ENCODE data around the gene NR3C1.

NR3C1 gene

DNA sequence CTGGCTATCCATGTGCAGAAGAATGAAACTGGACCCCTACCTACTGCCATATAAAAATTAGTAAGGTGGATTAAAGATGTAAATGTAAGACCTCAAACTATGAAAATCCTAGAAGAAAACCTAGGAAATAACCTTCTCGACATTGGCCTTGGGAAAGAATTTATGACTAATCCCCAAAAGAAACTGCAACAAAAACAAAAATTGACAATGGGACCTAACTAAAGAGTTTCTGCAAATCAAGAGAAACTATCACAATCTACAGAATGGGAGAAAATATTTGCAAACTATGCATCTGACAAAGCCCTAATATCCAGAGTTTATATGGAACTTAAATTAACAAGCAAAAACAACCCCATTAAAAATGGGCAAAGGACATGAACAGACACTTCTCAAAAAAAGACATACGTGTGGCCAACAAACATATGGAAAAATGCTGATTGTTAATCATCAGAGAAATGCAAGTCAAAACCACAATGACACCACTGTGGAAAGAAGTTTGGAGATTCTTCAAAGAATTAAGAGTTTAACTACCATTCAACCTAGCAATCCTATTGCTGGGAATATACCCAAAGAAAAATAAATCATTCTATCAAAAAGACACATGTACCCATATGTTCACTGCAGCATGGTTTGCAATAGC, 98.5 kb downstream of the NR3C1 start:
- no peak for DNase-seq

DNA sequence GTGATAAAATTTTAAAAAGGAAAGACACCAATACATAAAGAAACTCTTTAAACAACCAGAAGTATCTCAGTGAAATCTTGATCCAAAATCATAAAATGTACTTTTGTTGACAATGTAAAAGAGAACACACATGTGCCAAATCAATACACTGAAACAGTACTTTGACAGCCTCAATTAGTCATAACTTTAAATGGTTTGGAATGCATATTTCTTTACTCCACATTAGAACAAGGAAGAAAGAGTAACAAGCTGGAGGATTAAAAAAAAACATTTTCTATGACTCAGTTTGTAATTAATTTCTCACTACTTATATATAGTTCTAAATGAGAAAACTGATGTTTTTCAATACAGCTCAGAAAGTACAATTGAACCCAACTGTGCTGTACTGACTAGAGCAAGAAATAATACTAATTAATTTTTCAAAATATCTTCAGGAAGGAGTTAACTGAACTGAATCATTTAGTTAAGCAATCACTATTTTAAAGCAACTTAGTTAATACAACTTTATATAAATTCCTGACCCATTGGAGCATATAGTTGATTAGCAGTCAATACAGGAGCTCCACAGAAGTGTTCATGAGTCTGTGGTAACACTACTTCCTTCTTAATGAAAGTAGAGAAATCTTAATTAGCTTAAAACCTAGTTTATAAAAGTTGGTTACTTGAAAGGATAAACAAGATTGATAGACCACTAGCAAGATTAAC, 101.0 kb downstream of the NR3C1 start:
- no peak for DNase-seq

DNA sequence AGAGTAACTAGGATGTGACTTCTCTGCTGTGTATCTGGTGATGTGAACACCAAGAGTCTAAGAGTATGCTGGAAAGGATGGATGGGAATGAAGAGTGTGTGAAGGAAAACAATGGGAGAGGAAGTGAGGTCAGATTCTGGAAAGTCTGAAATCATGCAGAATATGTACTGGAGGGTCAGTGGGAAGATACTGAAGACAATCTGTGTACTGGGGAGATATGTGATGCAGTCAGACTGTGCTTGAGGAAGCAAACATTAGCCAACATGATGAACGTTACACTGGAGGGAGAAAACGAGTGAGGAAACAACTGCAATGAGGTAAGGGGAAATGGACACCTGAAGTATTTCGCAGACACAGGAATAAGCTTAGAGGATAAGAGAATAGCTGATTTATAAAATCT, 105.7 kb downstream of the NR3C1 start:
- DNase-seq: no peak

DNA sequence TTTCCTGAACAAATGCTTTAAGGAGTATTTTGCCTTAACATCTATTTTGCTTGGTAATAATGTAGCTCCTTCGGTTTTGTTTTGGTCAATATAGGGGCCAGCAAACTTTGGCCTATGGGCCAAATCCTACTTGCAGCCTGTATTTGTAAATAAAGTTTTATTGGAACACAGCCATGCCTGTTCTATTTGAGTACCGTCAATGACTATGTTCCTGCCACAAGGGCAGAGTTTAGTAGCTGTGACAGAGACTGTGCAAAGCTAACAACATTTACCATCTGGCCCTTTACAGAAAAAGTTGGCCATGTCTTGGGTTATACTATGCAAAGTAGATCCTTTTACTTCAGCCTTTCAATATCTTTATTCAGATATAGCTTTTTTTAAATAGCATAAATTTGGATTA, 113.4 kb downstream of the NR3C1 start:
- DNase-seq: no peak

DNA sequence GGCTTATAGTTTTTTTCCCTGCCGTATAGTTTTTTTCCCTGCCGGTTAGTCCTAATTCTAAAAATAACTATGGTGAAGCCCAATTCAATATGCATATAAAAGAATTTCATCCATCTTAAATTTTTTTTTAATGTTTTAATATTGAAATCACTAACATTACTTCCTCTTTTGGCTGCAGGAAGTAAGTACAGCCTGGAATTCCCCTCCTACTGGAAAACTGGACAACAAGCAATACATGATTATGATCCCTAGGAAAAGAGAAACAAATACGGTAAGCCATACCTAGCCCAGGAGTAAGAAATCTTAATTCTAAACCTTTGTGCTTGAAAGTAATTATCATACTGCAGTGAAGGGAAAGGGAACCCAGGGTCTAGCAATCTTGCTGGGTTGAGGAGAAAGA, 119.0 kb downstream of the NR3C1 start:
- no peak for DNase-seq

DNA sequence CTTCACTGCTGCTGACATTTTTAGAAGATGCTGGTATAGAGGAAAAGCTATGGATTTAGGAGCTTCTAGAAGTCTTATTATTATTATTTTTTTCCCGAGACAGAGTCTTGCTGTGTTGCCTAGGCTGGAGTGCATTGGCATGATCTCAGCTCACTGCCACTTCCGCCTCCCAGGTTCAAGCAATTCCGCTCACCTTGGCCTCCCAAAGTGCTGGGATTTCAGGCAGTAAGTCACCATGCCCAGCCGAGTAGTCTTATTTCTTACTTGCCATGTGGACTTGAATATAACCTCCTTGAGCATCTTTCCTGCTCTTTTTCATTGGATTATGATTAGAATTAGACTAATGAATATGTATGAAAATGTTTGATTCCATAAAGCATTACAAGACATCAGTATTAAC, 119.5 kb downstream of the NR3C1 start:
- DNase-seq: no peak

DNA sequence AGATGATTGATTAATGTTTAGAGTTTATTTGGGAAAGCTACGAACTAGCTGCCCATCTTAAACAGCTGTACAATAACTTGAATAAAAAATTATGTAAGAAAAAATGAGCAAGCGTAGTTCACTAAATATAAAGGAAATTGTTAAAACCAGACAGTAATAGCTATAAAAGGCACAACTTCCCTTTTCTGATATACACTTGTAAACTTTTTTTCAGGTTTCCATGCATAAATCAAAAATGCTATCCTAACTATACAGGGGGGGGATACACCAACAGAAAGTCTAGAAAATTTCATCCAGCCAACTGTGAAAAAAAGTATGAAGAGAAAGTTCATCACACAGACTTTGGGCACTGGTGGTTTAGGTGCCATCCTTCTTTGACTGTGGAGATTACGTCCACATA, 122.3 kb downstream of the NR3C1 start:
- no peak for DNase-seq

DNA sequence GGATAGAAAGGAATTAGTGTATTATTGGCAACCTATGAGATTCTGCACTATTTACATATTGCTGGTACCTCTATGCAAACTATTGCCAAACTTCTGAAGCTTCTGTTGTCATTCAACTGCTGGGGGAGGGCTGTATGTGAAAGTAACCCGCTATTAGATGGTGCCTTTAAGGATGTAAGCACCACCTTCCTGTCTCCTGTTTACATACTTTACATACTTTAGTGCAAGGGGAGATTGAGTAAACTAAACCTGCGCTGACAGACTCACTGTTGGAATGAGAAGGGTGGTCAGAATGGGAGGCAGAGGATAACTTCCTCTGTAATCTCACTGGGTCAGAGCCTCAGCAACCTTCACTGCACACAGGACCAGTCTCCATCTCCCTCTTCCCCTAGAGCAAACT, 123.8 kb downstream of the NR3C1 start:
- DNase-seq: no peak

DNA sequence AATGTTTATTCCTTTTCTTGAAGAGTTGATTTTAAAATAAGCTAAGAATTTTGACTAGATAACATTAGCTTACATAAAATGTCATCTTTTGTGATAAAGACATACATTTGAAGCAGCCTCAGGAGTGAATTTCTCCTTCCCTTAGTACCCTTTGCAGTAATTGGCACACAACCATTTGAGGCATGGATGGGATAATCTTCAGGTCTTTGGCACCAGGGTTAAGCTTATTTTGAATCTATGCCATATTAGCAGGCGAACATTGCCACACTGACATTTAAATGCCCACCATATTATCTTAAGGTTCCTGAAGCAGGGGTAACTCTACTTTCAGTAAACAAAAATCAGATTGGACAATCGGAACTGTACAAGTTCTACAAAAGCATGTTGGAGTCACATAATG, 126.0 kb downstream of the NR3C1 start:
- DNase-seq: no peak

DNA sequence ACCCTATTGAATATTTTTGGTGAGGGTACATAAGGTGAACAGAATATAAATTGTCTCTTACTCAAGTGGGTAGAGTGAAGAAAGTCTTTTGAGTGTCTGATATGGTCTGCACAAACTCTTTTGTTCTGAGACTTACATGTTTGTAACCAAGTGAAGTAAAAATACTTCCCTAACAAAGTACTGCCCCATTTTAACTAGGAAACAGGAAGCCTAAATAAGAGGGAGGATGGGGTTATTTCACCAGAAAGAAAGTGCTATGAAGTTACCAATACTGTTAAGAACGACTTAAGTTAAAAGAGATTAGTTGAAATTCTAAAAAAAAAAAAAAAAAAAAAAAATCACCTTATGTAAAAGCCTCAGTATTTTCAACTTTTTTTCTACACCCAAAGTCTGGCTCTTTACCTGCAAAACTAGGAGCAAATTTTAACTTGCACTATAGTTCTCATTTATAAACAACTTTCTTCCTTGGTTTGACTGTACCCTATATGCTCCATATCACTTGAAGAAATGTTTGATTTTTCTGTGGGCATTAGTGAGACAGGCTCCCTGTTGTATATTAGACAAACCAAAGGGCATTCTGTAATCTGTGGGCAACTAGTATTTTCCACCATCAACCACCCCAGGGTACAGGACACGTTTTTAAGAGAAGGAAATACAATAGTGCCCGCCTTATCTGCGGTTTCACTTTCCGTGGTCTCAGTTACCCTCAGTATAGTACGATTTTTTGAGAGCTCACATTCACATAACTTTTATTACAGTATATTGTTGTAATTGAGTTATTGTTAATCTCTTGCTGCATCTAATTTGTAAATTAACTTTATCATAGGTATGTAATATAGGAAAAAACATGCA, 127.7 kb downstream of the NR3C1 start:
- DNase-seq: no peak

DNA sequence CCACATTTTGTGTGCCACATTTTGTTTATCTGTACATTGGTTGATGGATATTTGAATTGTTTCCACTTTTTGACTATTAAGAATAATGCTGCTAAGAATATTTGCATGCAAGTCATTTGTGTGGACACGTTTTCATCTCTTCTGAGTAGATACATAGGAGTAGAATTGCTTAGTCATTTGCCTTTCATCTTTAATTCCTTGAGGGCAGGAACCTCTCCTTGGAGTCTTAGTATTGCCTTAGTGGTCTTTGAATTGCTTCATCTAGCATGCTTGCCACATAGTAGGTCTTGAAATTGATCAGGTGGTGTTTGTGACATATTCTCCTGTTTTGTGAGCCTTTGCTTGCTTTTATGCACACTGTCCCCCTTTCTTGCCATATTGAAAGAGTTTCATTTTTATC, 128.5 kb downstream of the NR3C1 start:
- no peak for DNase-seq

DNA sequence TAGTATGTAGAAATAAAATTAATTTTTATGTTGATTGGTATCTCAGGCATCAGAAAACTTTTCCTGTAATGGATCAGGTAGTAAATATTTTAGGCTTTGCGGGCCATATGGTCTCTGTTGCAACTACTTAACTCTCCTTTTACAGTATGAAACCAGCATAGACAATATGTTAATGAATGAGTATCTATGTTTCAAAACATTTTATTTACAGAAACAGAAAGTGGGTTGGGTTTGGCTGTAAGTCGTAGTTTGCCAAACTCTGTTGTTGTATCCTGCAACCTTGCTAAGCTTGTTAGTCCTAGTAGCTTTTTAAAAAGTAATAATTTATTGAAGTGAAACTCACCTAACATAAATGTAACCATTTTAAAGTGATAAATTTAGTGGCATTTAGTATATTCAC, 132.1 kb downstream of the NR3C1 start:
- DNase-seq: no peak

DNA sequence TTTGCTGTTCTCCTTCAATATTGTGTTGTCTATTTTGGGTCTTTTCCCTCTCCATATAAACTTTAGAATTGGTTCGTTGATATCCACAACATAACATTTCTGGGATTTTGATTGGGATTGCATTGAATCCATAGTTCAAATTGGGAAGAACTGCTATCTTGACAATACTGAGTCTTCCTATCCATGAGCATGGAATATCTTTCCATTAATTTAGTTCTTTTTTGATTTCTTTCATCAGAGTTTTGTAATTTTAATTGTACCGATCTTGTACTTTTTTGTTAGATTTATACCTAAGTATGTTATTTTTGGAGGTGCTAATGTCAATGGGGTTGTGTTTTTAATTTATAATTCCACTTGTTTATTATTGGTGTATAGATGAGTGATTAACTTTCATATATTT, 135.1 kb downstream of the NR3C1 start:
- no peak for DNase-seq

DNA sequence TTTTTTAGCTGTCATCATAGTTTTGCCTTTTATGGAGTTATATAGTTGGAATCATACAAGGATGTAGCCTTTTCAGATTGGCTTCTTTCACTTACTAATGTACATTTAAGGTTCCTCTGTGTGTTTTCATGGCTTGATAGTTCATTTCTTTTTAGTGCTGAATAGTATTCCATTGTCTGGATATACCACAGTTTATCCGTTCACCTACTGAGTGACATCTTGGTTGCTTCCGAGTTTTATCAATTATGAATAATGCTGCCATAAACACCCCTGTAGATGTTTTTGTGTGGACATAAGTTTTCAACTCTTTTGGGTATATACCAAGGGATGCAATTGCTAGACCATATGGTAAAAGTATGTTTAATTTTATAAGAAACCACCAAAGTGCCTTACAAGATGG, 136.3 kb downstream of the NR3C1 start:
- DNase-seq: no peak

DNA sequence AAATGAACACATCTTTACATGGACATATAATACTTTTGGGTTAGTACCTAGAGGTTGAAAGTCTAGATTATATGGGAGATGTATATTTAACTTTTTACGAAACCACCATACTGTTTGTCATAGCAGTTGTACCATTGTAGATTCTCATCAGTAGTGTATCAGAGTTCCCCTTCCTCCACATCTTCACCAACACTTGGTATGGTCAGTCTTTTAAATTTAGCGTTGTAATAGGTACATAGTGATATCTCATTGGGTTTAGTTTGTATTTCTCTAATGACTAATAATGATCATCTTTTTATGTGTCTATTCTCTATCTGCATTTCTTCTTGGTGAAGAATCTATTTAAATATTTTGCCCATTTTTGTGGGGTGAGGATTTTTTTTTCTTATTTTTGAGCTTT, 137.5 kb downstream of the NR3C1 start:
- DNase-seq: no peak

DNA sequence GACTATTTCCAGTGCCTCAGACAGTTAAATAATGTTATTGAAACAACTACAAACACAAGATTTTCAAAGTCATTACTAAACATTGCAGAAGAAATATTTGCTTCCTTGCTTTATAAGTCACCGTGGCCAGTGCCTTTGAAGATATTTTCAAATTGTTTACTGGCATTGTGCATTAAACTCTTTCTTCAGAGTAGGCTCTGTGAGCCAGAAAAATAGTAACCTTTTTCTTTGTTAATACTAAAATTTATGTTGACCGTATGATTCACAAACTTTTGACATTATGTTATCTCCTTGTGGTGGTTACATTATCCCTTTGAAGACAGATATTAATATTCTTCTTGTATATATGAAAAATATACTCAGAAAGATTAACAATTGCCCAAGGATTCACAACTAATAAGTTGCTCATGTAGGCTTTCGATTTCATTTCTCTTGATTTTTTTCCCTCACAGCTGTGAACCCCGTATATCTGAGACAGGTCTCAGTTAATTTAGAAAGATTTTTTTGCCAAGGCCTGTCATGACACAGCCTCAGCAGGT, 140.1 kb downstream of the NR3C1 start:
- no peak for DNase-seq

DNA sequence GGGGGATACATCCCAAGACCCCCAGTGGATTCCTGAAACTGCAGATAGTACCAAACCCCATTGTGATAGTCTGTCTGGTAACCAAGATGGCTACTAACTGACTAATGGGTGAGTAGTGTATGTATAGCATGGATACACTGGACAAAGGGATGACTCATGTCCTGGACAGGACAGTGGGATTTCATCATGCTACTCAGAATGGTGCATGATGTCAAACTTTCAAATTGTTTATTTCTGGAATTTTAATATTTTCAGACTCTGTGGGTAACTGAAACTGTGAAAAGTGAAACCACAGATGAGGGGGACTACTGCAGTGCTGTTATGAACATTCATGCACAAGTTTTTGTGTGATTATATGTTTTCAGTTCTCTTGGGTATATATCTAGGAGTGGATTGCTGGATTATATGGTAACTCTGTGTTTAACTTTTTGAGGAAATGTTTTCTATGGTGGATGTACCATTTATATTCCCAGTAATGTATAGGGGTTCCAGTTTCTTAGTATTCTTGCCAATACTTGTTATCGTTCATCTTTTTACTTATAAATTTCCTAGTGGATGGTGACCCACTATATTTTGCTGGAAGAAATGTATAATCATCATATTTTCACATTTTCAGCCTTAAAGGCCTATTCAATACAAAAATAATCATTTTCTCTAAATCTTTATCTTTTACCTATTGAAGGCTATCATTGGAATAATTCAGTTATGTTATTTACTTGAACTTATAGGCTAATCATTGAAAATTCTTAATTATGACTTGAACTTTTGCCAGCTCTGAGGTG, 140.9 kb downstream of the NR3C1 start:
- DNase-seq: no peak

DNA sequence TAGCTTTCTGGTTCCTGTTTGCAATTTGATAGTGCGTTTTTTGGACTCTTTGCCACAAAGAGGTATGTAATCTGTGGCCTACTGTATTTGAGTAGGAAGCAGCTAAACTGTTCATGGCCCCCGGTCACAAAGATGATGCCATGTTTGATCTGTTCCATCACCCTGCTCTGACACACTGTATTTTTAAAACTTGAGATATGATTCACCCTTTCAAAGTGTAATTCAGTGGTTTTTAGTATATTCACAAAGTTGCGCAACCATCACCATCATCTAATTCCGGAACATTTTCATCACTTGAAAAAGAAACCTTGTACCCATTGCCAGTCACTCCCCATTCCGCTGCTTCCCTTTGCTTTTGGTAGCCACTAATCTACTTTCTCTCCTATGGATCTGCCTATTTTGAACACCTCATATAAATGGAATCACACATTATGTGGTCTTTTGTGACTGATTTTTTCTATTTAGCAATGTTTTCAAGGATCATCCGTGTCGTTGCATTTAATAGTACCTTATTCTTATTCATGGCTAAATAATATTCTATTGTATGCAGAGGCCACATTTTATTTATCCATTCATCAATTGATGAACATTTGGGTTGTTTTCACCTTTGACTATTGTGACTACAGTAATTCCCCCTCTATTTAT, 141.6 kb downstream of the NR3C1 start:
- DNase-seq: no peak

DNA sequence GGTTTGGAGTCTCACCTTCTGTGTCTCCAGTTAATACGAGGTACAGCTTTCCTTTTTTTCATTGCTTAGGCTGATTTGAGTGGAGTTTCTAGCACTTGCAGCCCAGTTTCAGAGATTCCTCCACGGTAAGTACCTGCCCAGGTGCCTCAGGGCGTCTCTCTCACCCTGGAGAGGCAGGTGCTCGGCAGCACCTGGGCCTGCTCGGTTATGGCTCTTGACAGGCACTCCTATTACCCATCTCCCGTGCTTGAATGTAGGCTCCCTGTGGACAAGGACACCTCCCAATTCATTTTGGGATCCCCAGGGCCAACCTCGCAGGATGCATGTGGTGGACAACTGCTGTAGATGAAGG, 144.3 kb downstream of the NR3C1 start:
- DNase-seq: no peak

DNA sequence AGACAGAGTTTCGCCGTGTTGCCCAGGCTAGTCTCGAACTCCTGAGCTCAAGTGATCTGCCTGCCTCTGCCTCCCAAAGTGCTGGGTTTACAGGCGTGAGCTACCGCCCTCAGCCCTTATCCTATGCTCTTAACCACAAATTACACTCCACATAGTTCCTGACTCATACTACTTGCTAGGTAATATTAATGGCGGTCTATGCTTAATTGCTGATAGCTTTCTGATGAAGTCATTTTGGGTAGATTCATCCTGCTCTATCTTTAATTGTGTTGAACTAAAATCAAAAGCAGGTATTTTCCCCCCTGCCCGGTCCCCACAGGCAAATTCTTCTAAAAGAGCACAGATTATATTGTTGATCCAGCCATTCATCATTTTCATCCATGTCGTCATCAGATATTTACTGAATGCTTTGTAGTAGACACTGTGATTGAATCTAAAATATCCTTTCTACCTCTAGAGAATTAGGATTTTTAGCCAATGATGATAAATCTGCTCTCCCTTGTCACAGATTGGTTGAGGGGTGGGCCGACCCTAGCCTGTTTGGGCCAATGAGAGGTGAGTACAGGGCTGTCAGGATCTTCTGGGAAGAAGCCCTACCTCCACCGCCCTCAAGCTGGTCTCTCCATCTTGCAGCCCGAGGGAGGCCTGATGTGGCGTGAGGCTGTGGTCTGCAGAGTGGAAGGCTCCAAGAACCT, 144.8 kb downstream of the NR3C1 start:
- no peak for DNase-seq

DNA sequence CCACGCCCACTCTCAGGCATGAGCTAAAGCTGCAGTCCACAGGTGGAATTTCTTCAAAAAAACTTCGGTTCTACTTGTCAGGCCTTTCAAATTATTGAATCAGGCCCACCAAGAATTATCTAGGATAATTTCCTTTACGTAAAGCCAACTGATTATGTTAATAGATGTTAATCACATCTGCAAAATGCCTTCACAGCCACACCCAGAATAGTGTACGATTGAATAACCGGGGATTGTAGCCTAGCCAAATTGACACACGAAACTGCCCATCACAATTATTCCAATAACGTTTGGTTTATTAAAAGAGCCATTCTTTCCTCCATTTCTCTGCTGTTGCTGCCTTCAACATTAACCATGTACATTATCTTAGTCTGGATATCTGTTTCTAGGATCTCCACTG, 148.7 kb downstream of the NR3C1 start:
- no peak for DNase-seq

DNA sequence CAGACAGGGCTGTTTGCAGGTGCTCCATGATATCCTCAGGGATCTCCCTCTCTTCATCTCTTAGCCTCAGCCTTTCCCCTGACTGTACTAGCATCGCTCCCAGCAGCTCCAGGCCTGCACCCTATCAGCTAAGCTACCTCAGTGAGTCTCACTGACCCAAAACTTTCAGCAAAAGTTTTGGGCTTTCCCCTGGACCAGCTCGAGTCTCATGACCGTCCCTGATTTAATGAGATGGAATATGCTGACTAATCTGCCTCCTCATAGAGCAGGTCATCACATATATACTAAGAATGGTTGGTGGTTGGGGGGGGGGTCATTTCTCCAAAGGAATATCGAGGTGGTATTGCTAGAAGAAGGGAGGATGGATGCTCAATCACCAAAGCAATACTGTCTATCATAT, 151.5 kb downstream of the NR3C1 start:
- no peak for DNase-seq
